Endometrium (tissue), 2 donors: ENCODE data around the gene FRMD4B.
"Not testable (repeated sequence)": the region's sequence is repeated elsewhere in the genome, so short reads cannot be mapped to it uniquely, and the experiment has no call there.

ENCODE experiments used
- FAIRE-seq: peaks from 2 replicates; lab custom pipeline; 2012; peaks lifted over from hg19 to GRCh38; lab: Jason Lieb, UNC
- donor health status: control.
- donor health status: control.

The FRMD4B gene

DNA sequence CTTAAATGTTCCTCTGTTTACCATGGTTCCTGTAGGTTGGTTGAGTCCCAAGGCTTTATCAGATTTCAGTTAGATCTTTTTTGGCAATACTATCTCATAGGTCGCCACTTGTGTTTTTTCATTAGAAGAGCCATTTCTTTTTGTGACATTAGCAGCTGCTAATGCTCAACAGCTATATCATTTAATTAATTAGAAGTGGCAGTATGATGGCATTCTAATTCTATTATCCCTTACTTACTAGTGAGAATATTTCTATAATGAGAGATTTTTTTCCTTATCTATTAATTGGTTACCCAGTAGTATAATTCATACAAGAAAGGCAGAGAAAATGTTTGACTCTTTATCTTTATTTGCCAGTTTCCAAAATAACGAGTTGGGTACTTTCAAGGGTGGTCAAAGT lies 25.2 kb downstream of the FRMD4B start:
- FAIRE-seq, result no peak

DNA sequence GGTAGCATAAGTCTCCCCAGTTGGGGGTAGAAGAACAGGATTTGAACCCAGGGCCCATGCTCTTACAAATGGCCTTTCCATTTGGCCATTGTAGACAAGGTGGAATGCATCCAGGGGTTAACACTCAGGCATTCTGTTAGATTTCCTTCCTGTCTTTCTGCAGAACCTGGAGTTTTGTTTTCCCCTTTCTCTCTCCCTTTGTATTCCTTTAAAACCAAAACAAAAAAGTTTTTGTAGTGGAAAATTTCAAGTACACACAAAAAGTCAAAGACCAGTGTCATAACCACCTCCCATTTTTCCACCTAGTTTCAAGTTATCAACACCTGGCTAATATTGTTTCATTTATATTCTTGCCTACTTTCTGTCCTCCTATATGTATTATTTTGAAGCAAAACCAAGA lies 26.0 kb downstream of the FRMD4B start:
- no peak for FAIRE-seq

DNA sequence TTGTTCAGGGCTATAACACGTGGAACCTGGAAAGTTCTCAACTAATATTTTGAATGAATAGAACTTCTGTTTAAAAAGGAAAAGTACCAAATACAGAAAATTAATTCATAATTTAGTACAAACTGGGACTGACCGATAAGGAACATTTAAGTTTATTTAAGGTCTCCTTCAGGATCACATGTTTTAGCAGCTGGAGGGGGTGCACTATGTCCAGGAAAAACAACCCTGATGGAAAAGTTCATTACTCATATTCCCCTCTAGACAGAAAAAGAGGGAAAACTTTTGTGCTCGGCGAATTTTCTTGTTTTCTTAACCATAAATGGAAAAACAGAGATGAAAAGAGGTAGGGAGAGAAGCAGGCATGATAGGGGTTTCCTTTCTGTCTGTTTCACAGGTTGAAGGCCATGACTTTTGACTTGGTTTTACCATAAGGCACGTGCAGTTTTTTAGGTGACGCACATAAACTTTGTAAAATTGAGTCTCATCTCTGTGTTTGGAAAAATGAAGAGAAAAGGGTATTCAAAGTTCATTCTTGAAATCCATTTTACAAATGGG lies 26.5 kb downstream of the FRMD4B start:
- no peak for FAIRE-seq

DNA sequence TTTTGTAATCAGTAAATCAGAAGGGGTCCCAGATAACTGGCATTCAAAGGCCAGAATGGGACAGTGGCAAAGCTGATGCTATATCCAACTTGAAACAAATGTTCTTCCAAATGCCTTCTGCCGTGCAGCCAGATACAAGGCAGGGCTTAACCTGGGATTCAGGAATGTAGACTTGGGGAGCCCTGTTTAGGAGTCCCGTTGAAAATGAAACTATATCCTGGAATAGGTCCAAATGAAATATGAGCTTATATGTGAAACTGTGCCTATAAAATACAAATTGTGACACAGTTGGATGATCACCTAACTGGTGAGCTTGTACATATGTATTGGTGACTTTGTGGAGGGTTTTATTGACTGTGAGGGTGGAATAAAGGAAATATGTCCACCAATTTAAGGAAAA lies 28.7 kb downstream of the FRMD4B start:
- FAIRE-seq, result no peak

DNA sequence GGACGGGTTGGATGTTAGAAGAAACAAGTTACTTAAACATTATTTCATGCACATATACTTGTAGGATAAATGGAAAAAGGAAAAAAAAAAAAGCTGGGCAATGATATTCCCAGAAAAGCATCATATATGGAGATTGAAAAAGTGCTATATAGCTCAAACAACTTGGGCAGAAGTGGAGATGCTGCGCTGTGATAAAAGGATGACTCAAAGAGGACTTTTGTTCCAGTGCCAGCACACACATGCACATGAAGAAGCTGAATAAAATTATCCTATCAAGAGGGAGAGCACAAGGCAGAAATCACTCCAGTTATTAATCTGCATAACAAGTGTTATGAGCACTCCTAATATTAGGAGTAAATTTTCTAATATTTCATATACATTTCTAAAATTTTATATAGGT lies 30.9 kb downstream of the FRMD4B start:
- no peak for FAIRE-seq

DNA sequence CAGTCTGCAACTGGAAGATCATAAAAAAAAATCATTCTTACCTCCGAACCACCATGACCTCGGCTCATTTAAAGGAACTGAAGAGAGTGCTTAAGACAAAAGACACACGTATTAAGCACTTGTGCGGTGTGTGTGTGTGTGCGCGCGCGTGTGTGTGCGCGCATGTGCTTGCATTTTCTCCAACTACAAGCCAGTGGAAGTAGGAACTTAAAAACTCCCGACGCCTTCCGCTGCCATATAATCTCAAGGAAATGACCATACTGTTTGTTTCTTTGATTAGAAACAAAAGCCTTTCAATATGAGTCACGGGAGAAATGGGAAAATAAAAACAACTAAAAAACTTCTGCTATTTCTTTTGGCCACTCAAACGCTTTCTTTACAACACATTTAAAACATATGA lies 32.4 kb downstream of the FRMD4B start:
- no peak for FAIRE-seq

DNA sequence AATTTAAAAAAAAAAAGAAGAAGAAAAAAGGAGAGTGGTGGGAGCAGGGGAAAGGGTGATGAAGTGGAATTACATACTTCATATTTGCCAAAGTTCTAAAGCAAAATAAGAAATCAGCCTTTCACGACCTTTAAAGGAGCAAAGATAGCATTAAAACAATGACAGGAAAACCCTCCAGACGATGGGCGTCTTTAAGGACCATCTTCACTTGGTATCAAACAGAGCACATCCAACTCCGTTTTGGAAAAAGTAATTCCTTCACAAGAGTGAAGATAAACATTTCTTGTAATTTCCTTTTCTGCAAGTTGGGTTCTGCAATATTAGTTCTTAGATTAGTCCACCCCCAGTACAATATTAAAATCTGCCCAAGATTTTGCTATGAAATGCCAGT lies 32.8 kb downstream of the FRMD4B start:
- FAIRE-seq, result no peak

DNA sequence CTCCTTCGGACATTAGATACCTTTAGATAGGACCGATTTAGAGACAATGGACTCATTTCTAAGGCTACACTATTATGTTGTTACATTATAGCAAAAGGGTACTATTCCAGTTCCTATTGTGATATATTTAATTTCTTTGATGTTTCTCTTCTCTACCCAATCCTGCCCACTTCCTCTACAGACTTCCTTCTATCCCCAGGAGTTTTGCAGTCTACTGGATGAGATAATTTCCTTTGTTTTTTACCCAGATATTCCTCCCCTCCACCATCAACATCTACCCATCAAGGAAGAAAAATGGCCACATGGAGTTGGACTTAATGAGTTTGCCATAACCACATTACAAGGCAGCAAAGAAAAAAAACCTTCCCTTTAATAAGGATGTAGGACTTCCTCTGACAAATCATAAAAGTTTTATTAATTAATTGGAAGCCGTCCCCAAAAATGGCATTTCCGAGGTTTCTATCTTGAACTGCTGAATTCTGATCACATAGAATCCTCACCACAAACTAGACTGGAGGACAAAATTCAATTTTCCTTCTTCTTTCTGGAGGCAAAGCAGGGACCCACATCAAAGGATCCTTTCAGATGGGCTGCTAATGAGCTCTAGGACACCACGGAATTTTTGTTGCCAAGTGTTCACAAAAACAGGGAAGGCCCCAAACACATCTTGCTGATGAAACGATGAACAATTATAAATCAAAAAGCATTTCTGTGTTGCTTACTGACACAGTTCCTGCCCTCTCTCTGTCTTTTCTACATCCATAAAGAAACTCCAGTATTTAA lies 33.4 kb downstream of the FRMD4B start:
- FAIRE-seq, result no peak

DNA sequence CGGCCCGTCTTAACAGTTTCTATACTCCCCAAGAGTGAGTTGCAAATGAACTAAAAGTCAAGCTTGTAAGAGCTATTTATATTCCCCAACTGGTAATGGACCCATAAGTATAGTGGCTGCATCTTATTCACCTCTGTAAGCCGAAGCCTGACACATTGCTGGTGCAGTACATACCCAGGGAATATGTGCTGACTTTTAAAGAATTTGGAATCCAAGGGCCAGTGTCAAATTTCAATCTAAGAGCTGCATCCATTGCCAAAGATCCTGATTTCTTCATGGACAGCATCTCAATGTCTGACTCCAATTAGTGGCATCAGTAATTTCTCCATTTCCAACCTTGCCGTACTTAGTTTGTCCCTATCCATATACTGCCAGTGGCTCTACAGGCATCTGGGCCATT lies 42.0 kb downstream of the FRMD4B start:
- FAIRE-seq, result no peak

DNA sequence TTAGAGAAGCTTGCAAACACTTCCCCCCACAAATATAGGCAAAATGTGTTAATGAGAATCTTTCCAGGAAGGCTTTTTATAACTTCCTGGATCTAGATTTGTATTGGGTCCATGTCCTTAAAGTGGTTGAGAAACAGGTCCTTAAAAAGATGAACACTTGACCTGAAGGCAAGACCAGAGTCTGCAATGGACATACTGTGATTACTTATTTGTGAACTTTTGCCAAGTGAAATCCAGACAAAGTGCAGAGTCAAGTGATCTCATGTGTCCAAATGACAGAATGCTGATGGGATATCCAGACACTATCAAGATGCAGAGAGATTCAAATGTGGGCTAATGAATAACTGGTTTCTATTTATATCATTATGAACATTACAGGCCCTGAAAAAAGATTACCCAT lies 43.8 kb downstream of the FRMD4B start:
- no peak for FAIRE-seq

DNA sequence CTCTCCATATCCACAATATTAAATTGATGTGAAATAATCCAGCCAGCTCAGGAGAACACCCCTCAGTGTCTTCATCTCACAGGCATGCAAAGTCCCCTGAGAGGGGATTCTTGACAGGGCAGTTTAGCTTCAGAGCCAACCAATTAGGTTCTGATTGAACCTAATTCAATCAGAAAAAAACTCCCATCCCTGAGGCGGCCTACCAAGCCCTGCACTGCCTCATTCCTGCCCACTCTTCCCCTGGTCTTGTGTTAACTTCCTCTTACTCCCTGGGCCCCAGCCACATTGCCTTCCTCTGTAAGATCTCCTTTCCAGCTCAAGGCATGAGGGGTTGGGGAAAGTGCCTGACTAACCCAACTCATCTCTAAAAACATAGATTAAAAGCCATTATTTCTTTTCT lies 46.1 kb downstream of the FRMD4B start:
- no peak for FAIRE-seq

DNA sequence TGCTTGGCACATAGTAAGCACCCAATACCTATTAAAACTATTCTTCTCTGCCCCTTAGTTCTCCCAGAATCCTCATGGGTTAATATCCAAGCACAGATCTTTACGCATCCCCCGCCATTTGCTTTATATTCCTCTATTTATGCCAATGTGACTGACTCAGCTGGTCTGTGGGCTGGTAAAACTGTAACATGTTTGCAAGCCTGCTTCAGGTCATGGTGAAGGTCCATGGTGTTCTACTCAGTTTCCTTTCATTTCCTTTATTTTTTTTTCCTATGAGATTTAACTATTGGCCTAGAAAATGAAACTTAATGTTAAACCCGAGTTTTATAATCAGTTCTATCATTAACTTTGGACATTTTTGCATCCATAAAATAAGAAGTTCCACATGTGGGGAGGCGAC lies 47.0 kb downstream of the FRMD4B start:
- FAIRE-seq, result no peak

DNA sequence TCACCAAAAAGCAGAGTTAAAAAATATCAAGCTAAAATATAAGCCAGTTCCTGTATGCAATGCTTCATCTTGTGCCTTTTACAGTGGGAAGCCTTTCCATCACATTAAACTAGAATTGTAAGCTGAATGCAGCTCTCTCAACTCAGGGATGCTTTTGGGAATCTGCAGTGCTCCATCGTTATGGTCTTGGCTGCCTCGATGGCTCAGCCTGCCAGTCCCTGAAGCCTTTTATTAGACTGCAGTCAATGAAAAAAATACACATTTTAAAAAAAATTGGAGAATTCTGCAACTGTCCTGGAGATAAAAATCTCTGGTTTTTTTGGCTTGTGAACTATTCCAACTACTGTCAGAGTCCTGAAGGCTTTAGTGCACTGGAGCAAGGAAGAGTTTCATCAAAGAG lies 53.0 kb downstream of the FRMD4B start:
- FAIRE-seq, result no peak

DNA sequence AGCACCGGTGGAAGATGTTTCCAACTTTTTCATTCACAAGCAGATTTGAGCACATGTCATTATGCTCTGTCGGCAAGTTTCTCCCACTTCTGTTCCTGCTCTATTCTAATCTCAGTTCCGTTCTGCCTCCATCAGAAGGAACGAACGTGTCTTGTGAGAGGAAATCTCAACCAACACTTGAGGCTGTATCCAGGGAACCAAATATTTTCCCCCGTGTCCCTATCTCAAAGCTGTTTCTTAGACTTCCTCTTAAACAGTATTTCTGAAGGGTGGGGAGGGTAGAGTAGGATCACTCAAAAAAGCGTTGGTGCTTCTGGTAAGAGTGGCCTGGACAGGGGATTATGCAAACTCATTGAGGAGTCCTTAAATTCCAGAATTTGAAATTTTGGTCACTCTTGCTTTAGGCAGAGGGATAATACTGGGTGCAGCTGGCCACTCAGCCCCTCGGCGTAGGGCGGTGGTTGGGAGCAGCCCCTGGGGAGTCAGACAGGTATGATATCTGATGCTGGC lies 54.9 kb downstream of the FRMD4B start:
- FAIRE-seq, result no peak

DNA sequence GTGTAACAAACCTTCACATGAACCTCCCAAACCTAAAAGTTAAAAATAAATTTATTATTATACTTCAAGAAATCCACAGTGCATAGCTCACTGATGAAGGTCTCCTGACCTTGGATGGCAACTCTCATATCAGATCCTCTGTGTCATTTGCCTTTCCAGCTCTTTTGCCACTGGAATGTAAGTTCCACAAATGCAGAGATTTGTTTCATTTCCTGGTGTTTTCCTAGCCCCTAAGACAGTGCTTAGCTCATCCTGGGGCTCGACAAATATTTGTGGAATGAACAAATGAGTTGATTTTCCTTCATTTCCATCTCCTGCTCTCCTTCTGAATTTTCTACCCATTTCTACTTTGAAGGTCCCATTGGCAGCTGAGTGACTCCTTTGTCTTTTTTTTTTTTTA lies 56.0 kb downstream of the FRMD4B start:
- no peak for FAIRE-seq

DNA sequence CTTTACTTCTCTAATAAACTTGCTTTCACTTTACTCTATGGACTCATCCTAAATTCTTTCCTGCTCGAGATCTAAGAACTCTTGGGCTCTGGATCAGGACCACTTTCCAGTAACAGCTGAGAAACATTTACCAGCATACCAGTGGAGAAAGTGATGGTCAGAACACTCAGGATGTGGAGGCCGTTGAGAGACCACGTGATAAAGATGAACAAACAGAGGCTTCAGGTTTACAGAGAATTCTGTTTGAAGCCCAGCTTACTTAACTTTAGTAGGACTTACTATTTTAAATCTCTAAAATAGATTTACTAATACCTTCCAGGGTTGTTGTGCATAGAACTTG lies 57.0 kb downstream of the FRMD4B start:
- no peak for FAIRE-seq

DNA sequence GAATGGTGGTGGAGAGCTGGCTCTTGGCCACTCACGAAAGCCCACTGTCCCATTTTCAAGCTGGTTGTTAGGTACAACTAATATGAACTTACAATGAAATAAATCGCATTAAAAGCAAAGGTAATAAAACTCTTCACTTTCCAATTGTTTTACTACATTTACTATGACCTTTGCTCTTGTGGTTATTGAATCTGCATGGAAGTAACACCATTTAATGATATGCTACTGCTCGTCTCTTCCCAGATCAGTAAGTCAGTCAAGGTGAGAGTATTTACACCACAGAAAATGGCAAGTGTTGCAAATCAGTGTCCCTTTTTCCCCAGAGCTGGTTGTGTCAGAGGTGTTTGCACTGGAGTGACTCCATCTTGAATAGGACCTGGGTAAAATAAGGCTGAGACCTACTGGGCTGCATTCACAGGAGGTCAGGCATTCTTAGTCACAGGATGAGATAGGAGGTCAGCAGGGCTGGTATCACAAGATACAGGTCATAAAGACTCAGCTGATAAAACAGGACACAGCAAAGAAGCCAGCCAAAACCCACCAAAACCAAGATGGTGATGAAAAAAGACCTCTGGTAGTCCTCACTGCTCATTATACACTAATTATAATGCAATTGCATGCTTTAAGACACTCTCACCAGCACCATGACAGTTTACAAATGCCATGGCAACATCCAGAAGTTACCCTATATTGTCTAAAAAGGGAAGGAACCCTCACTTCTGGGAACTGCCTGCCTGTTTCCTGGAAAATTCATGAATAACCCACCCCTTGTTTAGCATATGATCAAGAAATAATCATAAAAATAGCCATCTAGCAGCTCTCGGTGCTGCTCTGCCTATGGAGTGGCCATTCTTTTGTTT lies 57.6 kb downstream of the FRMD4B start:
- FAIRE-seq, result no peak

DNA sequence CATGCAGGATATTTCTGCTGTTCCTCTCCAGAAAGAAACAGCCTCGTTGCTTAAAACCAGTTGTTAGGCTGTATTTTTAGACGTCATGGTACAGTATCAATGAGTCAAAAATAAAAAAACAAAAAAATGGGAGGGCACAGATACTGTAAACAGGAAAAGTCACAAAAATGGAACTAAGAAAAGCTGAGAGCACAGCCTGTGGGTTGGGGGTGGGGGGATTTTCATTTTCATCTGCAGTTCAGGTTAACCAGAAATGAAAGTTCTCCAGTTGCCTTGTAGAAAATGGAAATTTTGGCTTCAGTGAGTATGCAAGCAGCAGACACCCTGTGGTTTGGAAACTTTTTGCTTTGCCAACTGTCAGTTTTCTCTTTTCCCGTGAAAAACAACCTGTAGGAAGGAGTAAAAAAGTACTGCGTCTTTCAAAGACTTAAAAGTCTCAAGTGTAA lies 59.0 kb downstream of the FRMD4B start:
- no peak for FAIRE-seq

DNA sequence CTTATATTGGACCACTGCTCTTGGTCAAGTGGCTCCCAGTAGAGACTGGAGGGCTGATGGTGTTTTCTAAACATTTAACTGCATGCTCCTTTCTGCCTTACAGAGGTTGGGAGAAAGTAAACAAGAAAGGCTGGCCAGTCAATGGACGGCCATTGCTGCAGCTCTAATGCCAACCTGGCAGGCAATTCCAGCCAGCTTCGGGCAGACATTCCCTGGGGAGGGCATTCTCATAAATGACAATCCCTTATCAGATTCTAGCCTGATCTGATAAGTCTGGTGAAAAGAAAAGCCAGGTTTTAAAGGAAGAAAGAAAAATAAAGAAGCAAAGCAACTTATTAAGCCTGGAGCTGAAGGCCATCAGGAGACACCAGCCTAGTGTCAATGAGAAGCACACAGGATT lies 60.7 kb downstream of the FRMD4B start:
- FAIRE-seq, result no peak

DNA sequence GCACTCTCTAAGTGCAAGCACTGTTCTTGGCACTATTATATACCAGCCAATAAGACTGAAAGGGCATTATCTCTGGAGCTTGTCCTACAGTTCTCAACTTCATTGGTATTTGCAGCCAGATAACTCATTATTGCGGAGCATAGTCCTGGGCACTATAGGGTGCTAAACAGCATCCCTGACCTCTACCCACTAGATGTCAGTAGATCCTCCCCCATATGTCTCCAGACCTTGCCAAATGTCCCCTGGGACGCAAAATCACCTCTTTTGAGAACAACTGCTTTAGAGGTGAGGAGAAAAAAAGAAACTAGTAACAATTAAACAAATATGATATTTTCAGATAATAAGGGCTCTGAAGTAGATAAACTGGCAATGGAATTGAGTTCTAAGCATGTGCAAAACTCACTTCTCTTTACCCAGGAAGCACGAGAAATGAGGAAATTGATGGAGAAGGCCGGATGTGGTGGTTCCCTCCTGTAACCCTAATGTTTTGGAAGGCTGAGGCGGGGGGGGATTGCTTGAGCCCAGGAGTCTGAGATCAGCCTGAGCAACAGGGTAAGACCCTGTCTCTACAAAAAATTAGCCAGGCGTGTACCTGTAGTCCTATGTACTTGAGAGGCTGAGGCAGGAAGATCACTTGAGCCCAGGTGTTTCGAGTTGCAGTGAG lies 61.4 kb downstream of the FRMD4B start:
- FAIRE-seq, result no peak

DNA sequence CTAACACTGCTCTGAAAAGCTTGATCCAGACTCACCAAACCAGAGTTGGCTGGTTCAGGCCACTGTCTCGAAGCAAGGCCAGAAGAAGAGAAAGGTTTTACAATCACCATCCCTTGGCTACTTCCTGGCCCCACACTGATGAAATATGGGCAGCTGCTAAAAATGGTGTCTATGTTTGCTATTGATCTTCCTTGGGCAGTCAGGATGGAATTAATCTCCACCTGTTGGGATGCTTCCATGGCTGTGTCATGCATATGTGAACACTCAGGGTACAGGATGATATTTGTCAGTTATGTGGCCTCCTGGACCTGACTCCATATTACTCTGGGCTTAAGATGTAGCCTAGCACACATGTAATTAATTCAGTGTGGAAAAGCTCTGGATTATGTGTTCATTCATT lies 61.9 kb downstream of the FRMD4B start:
- FAIRE-seq, result no peak

DNA sequence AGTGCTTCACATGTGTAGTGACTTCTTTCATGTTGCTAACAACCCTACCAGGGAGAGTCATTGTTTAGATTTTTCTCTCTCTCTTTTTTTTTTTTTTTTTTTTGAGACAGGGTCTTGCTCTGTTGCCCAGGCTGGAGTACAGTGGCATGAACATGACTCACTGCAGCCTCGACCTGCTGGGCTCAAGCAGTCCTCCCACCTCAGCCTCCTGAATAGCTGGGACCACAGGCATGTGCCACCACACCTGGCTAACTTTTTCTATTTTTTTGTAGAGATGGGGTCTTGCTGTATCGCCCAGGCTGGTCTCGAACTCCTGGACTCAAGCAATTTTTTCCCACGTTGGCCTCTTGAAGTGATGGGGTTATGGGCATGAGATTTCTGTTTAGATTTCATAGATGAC lies 63.4 kb downstream of the FRMD4B start:
- FAIRE-seq, result not testable (repeated sequence)

DNA sequence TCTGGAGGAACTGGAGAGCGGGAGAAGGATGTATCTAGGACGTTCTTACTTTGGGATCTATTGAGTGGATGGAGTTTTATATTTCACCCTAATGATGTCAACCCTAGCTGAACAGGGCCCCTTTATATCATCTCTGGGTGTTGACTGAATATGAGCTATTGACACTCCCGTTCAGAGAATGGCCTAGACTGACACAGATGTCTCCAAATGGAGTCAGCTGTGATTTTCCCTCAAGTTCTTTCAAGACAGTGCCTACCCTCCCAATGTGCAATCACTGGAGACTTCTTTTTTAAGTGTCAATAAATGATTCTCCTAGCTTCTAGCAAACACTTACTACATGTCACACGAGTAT lies 63.8 kb downstream of the FRMD4B start:
- FAIRE-seq, result no peak
